ENCODE results near the gene RXRB. TPM values are rescaled to one million over a fixed set of nuclear protein-coding genes. Genes with fewer than 3 reads are reported as not detected.
A peak's percentile ranks its signal among the peaks of the same experiment; 100 is the strongest.

RXRB gene
- polyA plus RNA-seq, 3 donors, result 4.5 to 74.5 (median 5.1) TPM

- DNase-seq, result no peak
Observed at GRCh38 chr6:33168639-33169038, 31.8 kb downstream of the RXRB start.

GRCh38 chr6:33168284-33168601 is 32.2 kb downstream of the RXRB start:
- Histone ChIP-seq H3K27me3 (ENCODE audit: control insufficient read depth in 2 of 2, insufficient read depth in 2 of 2, low read length in 2 of 2) (no peaks in the 10 kb centered on the region), H2AFZ (ENCODE audit: insufficient read depth, low read depth, low read length, poor library complexity, severe bottlenecking) (no peak overlapping the region), H3K4me1 (ENCODE audit: control insufficient read depth in 1 of 2, insufficient read depth in 2 of 2, low read length in 2 of 2) (no peaks in the 10 kb centered on the region), H3K27ac (ENCODE audit: low read depth in 1 of 2, low read length in 2 of 2) (no peak overlapping the region), H3K4me3 (replicated peaks in 1 of 3; ENCODE audit: low read depth in 2 of 3, low read length in 3 of 3) (no peak overlapping the region), H4K20me1 (ENCODE audit: insufficient read depth, low read length) (no peaks in the 10 kb centered on the region), H3K36me3 (replicated peaks in 1 of 2; ENCODE audit: control insufficient read depth in 1 of 2, insufficient read depth in 2 of 2, low read length in 2 of 2) (no peaks in the 10 kb centered on the region), H3K79me2 (ENCODE audit: insufficient read depth, low read length) (no peaks in the 10 kb centered on the region), H3K9me3 (replicated peaks in 1 of 2; ENCODE audit: control insufficient read depth in 1 of 2, insufficient read depth in 1 of 2, low read length in 2 of 2) (no peaks in the 10 kb centered on the region), H3K9ac (ENCODE audit: insufficient read depth, low read length, poor library complexity, severe bottlenecking) (no peak overlapping the region), H3K4me2 (replicated peaks; ENCODE audit: extremely low read depth, low read length, poor library complexity, severe bottlenecking) (no peak overlapping the region)
- no peaks in the 10 kb centered on the region for H3K4me1 Mint-ChIP-seq
- H3K36me3 Mint-ChIP-seq, result no peaks in the 10 kb centered on the region
- intact Hi-C loops (cut with micrococcal nuclease), result loop anchor here in 1 of 2 donors (10.0 kb wide), 1 partner anchor 77 kb away; no protein-coding TSS in a partner anchor
- 77% methylated on average over 5 of the region's 6 CpGs for WGBS (ENCODE audit: insufficient coverage)
- no peak for TF ChIP-seq CTCF (IDR thresholded peaks at IDR 0.05)
- no peak overlapping the region for H3K4me3 Mint-ChIP-seq
- peak overlapping the region in 1 of 7 donors; percentile 42 for H3K27ac Mint-ChIP-seq
- peaks cover 9 to 25% (median 14%) of the 10 kb centered on the region in 3 donors for H3K27me3 Mint-ChIP-seq (ENCODE audit: low read depth in 3 of 3)
- H3K9me3 Mint-ChIP-seq, result no peaks in the 10 kb centered on the region
- no peak for DNase-seq

More at GRCh38 chr6:33168639-33169038, 31.8 kb downstream of the RXRB start:
- H3K4me3 ChIP-seq (replicated peaks in 1 of 3; ENCODE audit: low read depth in 2 of 3, low read length in 3 of 3), result no peak overlapping the region
- H3K4me3 Mint-ChIP-seq, result no peak overlapping the region
- no peak overlapping the region for H2AFZ ChIP-seq (ENCODE audit: insufficient read depth, low read depth, low read length, poor library complexity, severe bottlenecking)
- H3K36me3 Mint-ChIP-seq, result no peaks in the 10 kb centered on the region
- H3K36me3 ChIP-seq (replicated peaks in 1 of 2; ENCODE audit: control insufficient read depth in 1 of 2, insufficient read depth in 2 of 2, low read length in 2 of 2), result no peaks in the 10 kb centered on the region
- H3K9ac ChIP-seq (ENCODE audit: insufficient read depth, low read length, poor library complexity, severe bottlenecking), result no peak overlapping the region
- H3K9me3 Mint-ChIP-seq, result no peaks in the 10 kb centered on the region
- H3K27me3 Mint-ChIP-seq (ENCODE audit: low read depth in 3 of 3), result peaks cover 9 to 27% (median 14%) of the 10 kb centered on the region in 3 donors
- no CpG with 5 or more reads among the region's 5 CpGs for WGBS (ENCODE audit: insufficient coverage)
- no peaks in the 10 kb centered on the region for H3K27me3 ChIP-seq (ENCODE audit: control insufficient read depth in 2 of 2, insufficient read depth in 2 of 2, low read length in 2 of 2)
- no peak for TF ChIP-seq CTCF (IDR thresholded peaks at IDR 0.05)
- no peaks in the 10 kb centered on the region for H3K9me3 ChIP-seq (replicated peaks in 1 of 2; ENCODE audit: control insufficient read depth in 1 of 2, insufficient read depth in 1 of 2, low read length in 2 of 2)
- H3K4me1 Mint-ChIP-seq, result no peaks in the 10 kb centered on the region
- H3K27ac ChIP-seq (ENCODE audit: low read depth in 1 of 2, low read length in 2 of 2), result no peak overlapping the region
- H3K79me2 ChIP-seq (ENCODE audit: insufficient read depth, low read length), result no peaks in the 10 kb centered on the region
- H4K20me1 ChIP-seq (ENCODE audit: insufficient read depth, low read length), result no peaks in the 10 kb centered on the region
- intact Hi-C loops (cut with micrococcal nuclease), result loop anchor here in 1 of 2 donors (10.0 kb wide), 1 partner anchor 76 kb away; no protein-coding TSS in a partner anchor
- no peaks in the 10 kb centered on the region for H3K4me1 ChIP-seq (ENCODE audit: control insufficient read depth in 1 of 2, insufficient read depth in 2 of 2, low read length in 2 of 2)
- no peak overlapping the region for H3K4me2 ChIP-seq (replicated peaks; ENCODE audit: extremely low read depth, low read length, poor library complexity, severe bottlenecking)
- H3K27ac Mint-ChIP-seq, result no peak overlapping the region
